Calu3 (cell line): ENCODE data around the gene NRG2. TPM values are rescaled to one million over a fixed set of nuclear protein-coding genes. Genes with fewer than 3 reads are reported as not detected.

ENCODE experiments used
- BruUV-seq: library from RNA; stranded (reverse); fragments of 400-500 nt; replicated peaks from 2 replicates; lab custom pipeline; 2021; lab: Mats Ljungman, UMichigan
- CTCF ChIA-PET: fragments of 300-600 bp; sonication (Branson Sonifier 250); formaldehyde crosslinking; loops from one replicate; lab custom pipeline; 2022; ENCODE audit warnings: antibody characterized with exemption; lab: Charles Lee
- DNase-seq: peaks from one replicate; pipeline ENCODE4 v3.0.0; 2022
- H3K27ac Mint-ChIP-seq: one replicate; pipeline ENCODE4 v1.8.0; 2022; ENCODE audit warnings: mixed read lengths; ENCODE audit not compliant: unreplicated experiment
- H3K27me3 Mint-ChIP-seq: one replicate; pipeline ENCODE4 v1.8.0; 2022; ENCODE audit warnings: mixed read lengths; ENCODE audit not compliant: unreplicated experiment
- H3K36me3 Mint-ChIP-seq: one replicate; pipeline ENCODE4 v1.8.0; 2022; ENCODE audit warnings: mild to moderate bottlenecking, moderate library complexity, mixed read lengths; ENCODE audit not compliant: insufficient read depth, unreplicated experiment
- H3K4me1 Mint-ChIP-seq: one replicate; pipeline ENCODE4 v1.8.0; 2022; ENCODE audit warnings: mild to moderate bottlenecking, low read depth, mixed read lengths; ENCODE audit not compliant: unreplicated experiment
- H3K4me3 Mint-ChIP-seq: one replicate; pipeline ENCODE4 v1.8.0; 2022; ENCODE audit warnings: mild to moderate bottlenecking, low read depth, moderate library complexity, mixed read lengths; ENCODE audit not compliant: unreplicated experiment
- H3K9me3 Mint-ChIP-seq: one replicate; pipeline ENCODE4 v1.8.0; 2022; ENCODE audit warnings: low read depth, mixed read lengths; ENCODE audit not compliant: unreplicated experiment
- CTCF ChIP-seq: fragments of 200-600 bp; IDR thresholded peaks from one replicate; pipeline ENCODE4 v1.8.0; 2022; ENCODE audit warnings: antibody characterized with exemption; ENCODE audit not compliant: unreplicated experiment
- intact Hi-C: fragments of 100-400 bp; cut with micrococcal nuclease; formaldehyde crosslinking; loops from one replicate; pipeline ENCODE4 v1.10.0; 2022; ENCODE audit not compliant: unreplicated experiment
- total RNA-seq: library from RNA; stranded (reverse); gene quantifications from 2 replicates; pipeline ENCODE4 v1.2.3, GENCODE V29; 2022

The NRG2 gene
- total RNA-seq, 1 experiment from 2014 or later = 1.4 TPM

- no TSS peak for BruUV-seq
- H3K27ac Mint-ChIP-seq = no peak overlapping the region
- peaks cover 92% of the 10 kb centered on the region for H3K27me3 Mint-ChIP-seq
- H3K9me3 Mint-ChIP-seq = no peaks in the 10 kb centered on the region
- no peaks in the 10 kb centered on the region for H3K36me3 Mint-ChIP-seq
- H3K4me1 Mint-ChIP-seq = no peaks in the 10 kb centered on the region
- H3K4me3 Mint-ChIP-seq = no peak overlapping the region
- DNase-seq = no peak
- intact Hi-C loops = no loop called here
- no peak for TF ChIP-seq CTCF
- CTCF ChIA-PET = interaction anchor here (0.6 kb wide), 1 partner anchor 39 kb away, joined by 4 read pairs; no protein-coding TSS in a partner anchor
These were observed 96.7 kb downstream of the NRG2 start for GRCh38 chr5:139946440-139946839.

DNA sequence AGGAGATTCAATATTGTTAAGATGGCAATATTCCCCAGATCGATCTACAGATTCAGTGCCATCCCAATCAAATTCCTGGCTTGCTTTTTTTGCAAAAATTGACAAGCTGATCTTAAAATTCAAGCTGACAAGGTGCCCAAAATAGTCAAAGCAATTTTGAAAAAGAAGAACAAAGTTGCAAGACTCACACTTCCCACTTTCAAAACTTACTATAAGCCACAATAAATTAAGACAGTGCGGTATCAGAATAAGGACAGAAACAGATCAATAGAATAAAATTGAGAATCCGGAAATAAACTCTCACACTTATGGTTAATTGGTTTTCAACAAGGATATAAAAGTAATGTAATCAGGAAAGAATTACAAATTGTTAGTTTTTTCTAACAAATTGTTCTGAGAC lies 97.1 kb downstream of the NRG2 start:
- CTCF ChIA-PET = interaction anchor here (0.6 kb wide), 1 partner anchor 39 kb away, joined by 4 read pairs; no protein-coding TSS in a partner anchor
- BruUV-seq = no TSS peak
- no peak overlapping the region for H3K27ac Mint-ChIP-seq
- H3K36me3 Mint-ChIP-seq = no peaks in the 10 kb centered on the region
- H3K9me3 Mint-ChIP-seq = no peaks in the 10 kb centered on the region
- H3K4me3 Mint-ChIP-seq = no peak overlapping the region
- H3K4me1 Mint-ChIP-seq = no peaks in the 10 kb centered on the region
- DNase-seq = no peak
- intact Hi-C loops = no loop called here
- peaks cover 92% of the 10 kb centered on the region for H3K27me3 Mint-ChIP-seq
- TF ChIP-seq CTCF = no peak

DNA sequence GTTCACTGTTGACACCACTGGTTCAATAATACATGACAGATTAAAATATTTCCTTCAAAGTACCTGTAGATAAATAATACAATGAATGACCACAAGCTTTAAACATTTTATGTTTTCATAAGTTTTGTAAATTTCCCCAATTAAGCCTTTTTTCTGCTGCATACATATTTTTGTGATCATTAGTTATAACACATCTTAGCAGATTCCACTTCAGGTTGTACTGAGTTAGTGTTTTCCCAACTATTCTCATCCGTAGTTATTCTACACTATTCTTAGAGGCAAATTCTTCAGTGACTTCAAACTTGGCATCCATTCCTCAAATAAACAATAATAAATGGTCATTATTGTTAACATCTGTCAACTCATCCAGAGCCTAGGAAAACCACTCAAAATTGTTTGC lies 100.9 kb downstream of the NRG2 start:
- no TSS peak for BruUV-seq
- H3K27ac Mint-ChIP-seq = no peak overlapping the region
- TF ChIP-seq CTCF = no peak
- no peak for DNase-seq
- no peaks in the 10 kb centered on the region for H3K9me3 Mint-ChIP-seq
- no peaks in the 10 kb centered on the region for H3K4me1 Mint-ChIP-seq
- peaks cover 84% of the 10 kb centered on the region for H3K27me3 Mint-ChIP-seq
- CTCF ChIA-PET = interaction anchor here (0.6 kb wide), 1 partner anchor 1080 kb away, joined by 3 read pairs; no protein-coding TSS in a partner anchor
- no peak overlapping the region for H3K4me3 Mint-ChIP-seq
- no peaks in the 10 kb centered on the region for H3K36me3 Mint-ChIP-seq
- intact Hi-C loops = no loop called here

DNA sequence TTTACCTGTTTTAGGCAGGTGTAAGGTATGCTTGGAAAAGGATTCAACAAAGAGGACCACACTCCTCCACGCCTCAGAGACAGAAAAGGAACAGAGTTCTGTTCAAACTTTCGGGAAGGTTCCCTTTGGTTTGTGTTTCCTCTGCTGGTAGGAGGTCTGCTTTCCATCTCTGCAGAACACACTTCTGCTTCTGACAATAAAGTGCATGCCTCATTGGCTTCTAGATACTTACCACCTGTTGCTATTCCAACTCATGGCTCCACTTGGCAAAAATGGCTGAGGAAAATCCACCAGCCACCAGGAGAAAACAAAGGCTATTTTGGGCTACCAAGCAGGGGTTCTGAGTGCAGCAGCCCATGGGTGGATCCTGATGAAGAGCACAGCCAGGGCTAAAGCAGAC lies 112.7 kb downstream of the NRG2 start:
- TF ChIP-seq CTCF = no peak
- intact Hi-C loops = no loop called here
- H3K27ac Mint-ChIP-seq = no peak overlapping the region
- CTCF ChIA-PET = no interaction called here
- DNase-seq = no peak
- H3K36me3 Mint-ChIP-seq = no peaks in the 10 kb centered on the region
- H3K4me1 Mint-ChIP-seq = no peaks in the 10 kb centered on the region
- no peaks in the 10 kb centered on the region for H3K9me3 Mint-ChIP-seq
- BruUV-seq = no TSS peak
- H3K27me3 Mint-ChIP-seq = peaks cover 91% of the 10 kb centered on the region
- no peak overlapping the region for H3K4me3 Mint-ChIP-seq
